Measurements from ENCODE around the gene SIRPG. TPM values are rescaled to one million over a fixed set of nuclear protein-coding genes. Genes with fewer than 3 reads are reported as not detected.

Gene SIRPG
- polyA plus RNA-seq, 3 donors = 0.36 to 0.56 TPM; not detected in 1

DNA sequence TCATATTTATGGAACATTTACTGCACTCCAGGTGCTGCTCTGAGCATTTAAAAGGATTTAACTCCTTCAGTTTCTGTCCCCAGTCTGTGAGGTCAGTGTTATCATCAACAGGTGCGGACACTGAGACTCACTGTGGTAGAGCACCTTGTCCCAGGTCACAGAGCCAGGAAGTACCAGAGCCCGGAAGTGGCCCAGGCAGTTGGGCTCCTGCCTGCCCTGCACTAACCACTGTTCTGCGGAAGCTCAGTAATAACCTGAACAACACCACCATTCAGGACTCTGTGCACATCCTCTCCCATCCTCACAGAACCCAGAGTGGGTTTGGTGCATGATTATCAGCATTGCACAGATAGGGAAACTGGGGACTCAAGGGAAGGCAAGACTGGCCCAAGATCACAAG, 16.8 kb upstream of the SIRPG start:
- H3K27ac ChIP-seq (ENCODE audit: low read depth, low read length) = no peak overlapping the region
- WGBS, 3 donors = 85 to 90% (median 86%) methylated on average over 3 of the region's 3 CpGs

DNA sequence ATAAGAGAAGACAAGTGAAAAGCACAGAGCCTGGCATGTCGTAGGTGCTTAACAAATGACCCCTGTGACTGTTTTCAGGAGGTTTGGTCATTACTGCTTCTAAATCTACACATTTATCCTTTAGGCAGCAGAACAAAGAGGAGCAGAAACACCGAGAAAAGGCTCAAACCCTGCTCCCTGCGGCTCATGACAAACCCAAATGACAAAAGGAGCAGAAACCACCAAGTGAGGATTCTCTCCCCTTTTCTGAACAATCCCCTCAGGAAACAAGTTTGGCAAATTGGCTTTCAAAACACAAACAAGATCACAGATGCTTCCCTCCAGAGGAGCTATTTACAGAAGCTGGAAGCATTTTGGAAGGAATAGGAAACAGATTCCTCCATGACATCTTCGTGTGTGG, 15.8 kb upstream of the SIRPG start:
- WGBS, 3 donors = 32 to 67% (median 53%) methylated on average over 4 of the region's 4 CpGs
- H3K27ac ChIP-seq (ENCODE audit: low read depth, low read length) = no peak overlapping the region

DNA sequence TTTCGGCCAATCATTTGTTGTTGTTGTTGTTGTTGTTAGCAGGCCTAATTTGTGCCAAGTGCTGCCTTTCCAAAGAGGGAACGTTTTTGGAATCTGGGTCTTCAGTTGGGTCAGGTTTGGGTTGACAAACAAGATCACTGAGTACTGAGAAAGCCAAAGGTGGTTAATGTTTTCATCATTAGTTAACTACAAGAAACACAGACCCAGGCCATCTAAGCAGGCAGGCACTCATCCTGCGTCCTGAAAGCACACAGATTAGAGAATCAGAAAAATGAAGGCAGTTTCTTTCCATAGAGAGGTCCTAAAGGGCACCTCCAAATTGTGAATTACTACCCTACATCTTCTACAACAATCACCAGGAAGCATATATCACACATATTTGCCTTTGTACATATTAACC, 15.1 kb upstream of the SIRPG start:
- 56 to 82% (median 80%) methylated on average over 3 of the region's 3 CpGs for WGBS, 3 donors
- no peak overlapping the region for H3K27ac ChIP-seq (ENCODE audit: low read depth, low read length)

DNA sequence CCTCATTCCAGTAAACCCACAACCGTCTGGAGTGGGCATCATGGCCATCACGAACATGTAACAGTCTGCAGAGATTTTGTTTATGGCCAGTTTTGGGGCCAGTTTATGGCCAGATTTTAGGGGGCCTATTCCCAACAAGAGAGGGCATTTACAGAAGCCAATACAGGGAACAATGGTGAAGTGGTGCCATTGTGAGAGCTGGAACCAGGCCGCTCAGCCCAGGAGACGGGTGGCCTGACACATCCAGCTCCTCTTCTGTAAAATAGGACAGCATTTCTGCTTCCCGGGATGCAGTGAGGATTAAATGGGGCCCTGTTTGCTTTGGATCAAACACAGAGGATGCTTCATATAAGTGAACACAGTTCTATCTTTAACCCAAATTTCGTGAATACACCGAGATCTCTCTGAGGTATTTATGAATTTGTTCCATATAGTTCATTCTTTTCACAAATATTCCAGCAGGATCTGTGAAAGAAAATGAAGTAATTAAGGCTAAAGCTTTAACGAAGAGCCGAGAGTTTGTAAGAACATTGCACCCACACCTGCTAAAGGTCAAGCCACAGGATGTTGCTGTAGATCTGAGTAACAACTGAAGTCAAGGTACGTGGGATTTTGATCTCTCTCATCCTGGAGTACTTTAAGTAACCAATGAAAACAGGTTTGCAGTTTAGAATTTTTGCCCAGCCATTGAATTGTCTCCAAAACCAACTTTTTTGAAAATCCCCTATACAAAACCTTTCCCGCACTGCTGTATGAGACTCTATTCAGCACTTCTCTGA, 14.5 kb upstream of the SIRPG start:
- 68 to 80% (median 78%) methylated on average over 11 of the region's 11 CpGs for WGBS, 3 donors
- H3K27ac ChIP-seq (ENCODE audit: low read depth, low read length) = no peak overlapping the region

DNA sequence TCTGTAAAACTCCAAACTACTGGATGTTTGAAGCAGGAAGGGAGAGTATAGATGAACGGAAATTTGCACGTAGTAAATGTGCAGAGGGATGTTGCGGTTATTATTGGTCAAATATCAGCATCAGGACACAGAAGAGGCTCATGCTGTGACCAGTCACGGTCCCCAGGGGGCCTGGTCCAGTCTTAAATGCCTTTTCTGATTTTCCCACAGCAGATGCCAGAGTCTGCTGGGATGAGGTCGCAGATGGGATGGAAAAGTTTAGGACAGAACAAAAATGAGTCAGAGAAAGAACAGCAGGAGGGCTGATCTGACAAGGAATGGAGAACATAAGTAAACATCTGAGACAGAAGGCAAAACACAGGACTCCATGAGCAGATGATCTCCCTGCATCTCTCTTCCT, 11.7 kb upstream of the SIRPG start:
- 72 to 80% (median 78%) methylated on average over 5 of the region's 5 CpGs for WGBS, 3 donors
- H3K27ac ChIP-seq (ENCODE audit: low read depth, low read length) = no peak overlapping the region

DNA sequence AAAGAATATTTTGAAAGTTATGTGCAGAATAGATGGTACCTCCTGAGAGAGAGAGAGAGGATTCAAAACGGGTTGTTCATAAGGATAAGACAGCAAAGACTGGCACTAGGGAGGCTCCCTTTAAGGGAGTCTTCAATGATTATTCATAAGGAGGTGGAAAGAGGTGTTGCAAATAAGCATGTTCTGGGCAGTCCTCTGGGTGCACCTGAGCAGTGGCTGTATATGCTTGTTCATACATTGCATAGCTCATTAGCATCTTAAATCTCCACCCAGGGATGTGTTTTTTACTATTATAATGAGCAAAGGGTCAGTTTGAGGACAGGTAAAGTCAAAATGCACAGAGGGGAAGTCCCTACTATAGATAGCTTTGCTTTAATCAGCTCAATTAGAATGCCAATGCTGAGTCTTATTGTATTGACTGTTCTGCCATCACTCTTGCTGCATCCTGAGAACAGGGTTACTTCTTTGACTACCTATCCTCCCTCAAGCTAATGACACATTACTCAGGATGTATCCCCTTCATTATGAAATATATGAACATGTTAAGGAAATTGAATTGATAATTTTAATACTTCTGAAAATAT, 10.0 kb upstream of the SIRPG start:
- no peak overlapping the region for H3K27ac ChIP-seq (ENCODE audit: low read depth, low read length)
- 43 to 52% (median 52%) methylated on average over 1 of the region's 1 CpG for WGBS, 3 donors

DNA sequence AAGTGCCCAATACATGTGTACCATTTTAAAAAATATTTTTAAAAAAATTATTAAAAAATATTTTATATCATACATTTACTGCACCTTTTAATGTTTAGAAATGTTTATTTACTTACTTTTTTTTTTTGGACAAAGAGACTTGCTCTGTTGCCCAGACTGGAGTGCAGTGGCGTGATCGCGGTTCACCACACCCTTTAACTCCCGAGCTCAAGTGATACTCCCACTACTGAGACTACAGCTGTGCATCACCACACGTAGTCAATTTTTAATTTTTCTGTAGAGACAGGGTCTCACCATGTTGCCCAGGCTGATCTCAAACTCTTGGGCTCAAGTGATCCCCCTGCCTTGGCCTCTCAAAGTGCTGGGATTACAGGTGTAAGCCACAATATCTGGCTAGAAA, 9.2 kb upstream of the SIRPG start:
- WGBS, 3 donors = 54 to 77% (median 62%) methylated on average over 5 of the region's 5 CpGs
- H3K27ac ChIP-seq (ENCODE audit: low read depth, low read length) = no peak overlapping the region

DNA sequence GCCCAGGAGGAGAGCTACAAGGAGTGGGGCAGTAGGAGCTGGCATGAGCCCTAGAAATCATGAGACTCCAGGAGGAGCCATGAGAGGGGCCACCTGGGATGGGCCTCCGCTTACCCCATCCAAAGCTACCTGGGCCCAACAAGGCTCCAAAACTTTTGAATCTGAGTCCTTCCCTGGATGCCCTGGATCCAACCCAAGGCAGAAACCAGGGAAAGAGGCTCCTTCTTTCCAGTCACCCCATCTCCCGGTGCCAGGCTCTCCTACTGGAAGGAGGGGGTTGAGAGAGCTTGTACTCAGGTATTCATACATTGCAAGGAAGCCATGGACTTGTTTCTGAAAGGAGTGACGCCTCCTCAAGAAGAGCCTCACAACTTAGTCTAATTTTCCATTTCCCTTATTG, 7.8 kb upstream of the SIRPG start:
- no peak overlapping the region for H3K27ac ChIP-seq (ENCODE audit: low read depth, low read length)
- 84 to 98% (median 95%) methylated on average over 3 of the region's 3 CpGs for whole genome bisulfite sequencing, 3 donors

DNA sequence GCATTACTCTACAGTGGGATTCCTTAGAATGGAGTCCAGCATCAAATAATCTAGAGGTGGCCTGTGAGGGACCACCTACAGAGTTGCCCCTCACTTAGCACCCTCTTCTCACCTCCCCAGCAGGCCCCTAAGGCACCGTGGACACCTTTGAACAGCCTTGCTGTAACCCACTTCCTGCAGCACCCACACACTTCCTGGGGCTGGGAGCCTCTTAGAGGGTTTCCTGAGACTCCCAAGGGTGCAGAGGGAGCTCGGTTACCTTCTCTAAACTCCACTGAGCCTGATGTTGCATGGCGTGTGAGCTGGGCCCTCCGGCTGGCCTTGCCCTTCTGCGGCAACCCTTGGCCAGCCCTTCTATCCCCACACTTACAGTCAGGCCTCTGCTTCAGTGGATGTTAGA, 7.3 kb upstream of the SIRPG start:
- 52 to 69% (median 61%) methylated on average over 5 of the region's 5 CpGs for WGBS, 3 donors
- no peak overlapping the region for H3K27ac ChIP-seq (ENCODE audit: low read depth, low read length)

DNA sequence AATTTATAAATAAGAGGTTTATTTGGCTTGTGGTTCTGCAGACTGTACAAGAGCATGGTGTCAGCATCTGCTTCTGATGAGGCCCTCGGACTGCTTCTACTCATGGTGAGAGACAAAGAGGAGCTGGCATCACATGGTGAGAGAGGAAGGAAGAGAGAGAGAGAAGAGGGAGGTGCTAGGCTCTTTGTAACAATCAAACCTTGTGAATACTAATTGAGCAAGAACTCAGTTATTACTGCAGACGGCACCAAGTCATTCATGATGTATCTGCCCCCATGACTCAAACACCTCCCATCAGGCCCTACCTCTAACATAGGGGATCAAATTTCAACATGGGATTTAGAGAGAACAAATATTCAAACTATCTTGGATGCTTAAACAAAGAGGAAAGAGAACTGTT, 6.3 kb upstream of the SIRPG start:
- 35 to 41% (median 35%) methylated on average over 2 of the region's 2 CpGs for WGBS, 3 donors

DNA sequence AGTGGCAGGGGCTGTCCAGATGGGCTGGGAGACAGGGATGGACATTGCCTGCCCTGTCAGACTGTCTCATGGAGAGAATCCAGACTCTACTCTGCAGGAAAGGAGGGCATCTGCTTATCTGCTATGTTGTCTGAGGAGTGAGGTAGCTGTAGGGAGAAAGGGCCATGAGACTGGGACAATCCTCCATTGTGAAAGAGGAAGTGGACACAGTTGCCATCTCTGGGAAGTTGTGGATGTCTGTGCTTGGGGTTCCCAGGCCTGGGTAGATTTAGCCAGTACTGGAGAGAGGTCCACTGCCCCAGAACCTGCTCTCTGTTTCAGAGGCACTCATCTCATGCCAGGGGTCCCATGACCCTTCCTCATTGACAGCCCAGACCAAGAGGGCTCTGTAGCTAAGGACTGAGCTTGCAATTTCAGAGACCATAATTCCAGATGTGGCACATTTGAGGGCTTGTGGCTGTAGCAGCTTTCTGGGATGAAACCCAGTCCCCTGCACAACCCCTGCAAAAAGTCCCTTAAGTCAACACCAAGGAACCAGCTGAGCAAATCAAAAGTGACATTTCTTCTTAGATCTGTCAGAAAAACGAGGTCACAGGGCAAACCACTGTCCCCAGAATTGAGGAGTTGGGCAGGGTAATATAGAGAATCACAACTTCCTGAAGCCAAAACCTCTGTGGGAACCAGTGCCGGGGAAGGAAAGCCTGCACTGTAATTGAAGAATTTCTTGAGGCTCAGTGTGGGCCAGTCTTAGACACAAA, 4.1 kb upstream of the SIRPG start:
- 32 to 43% (median 38%) methylated on average over 2 of the region's 2 CpGs for WGBS, 3 donors
- H3K27ac ChIP-seq (ENCODE audit: low read depth, low read length) = no peak overlapping the region

More for the DNA sequence above, 6.3 kb upstream of the SIRPG start:
- no peak overlapping the region for H3K27ac ChIP-seq (ENCODE audit: low read depth, low read length)

DNA sequence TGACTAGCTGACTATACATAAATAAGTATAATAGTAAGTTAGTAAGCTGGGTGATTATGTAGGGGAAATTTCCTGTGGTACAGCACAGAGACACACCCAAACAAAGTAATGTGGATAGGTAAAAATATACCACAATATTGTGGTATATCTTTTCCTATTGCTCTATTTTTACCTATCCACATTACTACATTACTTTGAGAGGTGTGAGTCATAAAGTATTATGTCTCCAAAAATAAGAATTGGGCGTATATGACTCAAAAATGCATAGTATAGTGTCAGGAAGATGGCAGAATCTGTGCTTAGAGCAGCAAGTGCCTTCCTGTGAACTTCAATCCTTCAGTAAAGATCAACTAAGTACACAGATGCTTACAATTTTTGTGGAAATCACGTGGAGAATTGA, 2.7 kb upstream of the SIRPG start:
- no peak overlapping the region for H3K27ac ChIP-seq (ENCODE audit: low read depth, low read length)
- 35 to 48% (median 47%) methylated on average over 2 of the region's 2 CpGs for WGBS, 3 donors

DNA sequence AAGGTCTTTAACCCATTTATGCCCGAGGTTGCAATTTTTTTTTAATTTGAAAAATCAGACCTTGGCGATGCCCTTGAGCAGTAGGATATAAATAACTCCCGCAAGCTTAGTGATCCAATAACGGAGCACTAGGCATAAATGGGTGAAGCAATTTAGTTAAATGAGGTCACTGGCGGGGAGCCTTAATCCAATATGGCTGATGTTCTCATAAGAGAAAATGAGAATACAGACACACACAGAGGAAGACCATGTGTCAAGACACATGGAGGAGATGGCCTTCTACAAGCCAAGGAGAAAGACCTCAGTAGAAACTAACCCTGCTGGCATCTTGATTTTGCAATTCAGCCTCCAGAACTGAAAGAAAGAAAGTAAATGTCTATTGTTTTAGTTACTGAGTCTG, 735 bp downstream of the SIRPG start:
- no peak overlapping the region for H3K27ac ChIP-seq (ENCODE audit: low read depth, low read length)
- 78 to 96% (median 82%) methylated on average over 5 of the region's 5 CpGs for WGBS, 3 donors

DNA sequence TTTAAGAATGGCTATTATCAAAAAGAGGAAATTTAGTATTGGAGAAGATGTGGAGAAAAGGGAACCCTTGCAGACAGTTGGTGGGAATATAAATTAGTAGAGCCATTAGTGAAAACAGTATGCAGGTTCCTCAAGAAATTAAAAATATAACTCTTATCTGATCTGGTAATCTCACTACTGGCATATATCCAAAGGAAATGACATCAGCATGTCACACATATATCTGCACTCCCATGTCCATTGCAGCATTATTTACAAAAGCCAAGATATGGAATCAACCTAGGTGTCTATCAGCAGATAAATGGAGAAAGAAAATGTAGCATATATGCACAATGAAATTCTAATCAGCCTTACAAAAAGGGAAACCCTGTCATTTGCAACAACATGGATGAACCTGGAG, 2.6 kb downstream of the SIRPG start:
- H3K27ac ChIP-seq (ENCODE audit: low read depth, low read length) = no peak overlapping the region

DNA sequence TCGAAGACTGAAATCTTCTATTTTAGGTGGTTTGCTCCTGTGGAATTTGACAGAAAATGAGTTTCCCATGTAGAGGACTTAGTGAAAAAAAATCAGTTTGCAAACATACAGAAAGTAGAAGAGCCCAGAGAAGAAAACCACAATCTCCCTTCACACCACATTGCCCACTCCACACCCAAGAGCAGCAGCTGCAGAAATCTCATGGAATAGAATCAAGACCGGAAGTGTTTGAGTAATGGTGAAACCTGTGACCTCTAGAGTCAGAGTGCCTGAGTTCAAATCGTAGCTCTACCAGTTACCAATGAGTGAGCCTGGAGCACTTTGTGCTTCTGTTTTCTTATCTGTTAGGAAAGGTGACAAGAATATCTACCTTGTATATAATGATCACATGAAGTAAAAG, 4.6 kb downstream of the SIRPG start:
- no peak overlapping the region for H3K27ac ChIP-seq (ENCODE audit: low read depth, low read length)
- WGBS, 3 donors = 52 to 70% (median 67%) methylated on average over 3 of the region's 3 CpGs

DNA sequence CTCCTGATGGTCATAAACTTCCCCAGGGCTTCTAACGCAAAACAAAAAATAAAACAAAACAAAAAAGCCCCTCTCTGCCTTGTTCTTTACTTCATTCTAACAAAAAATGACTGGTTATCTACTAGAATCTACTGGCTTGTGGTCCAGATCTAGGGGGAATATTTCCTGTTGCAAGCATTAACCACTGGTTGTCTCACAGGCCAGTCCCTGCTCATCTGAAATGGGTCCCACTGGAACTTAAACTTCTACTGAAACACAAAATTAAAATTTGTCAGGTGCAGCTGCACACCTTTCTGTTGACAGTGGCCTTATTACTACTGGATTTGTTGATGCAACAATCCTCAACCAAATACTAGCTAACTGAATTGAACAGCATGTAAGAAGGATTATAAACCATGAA, 5.5 kb downstream of the SIRPG start:
- WGBS, 3 donors = 54 to 61% (median 59%) methylated on average over 1 of the region's 1 CpG
- H3K27ac ChIP-seq (ENCODE audit: low read depth, low read length) = no peak overlapping the region

DNA sequence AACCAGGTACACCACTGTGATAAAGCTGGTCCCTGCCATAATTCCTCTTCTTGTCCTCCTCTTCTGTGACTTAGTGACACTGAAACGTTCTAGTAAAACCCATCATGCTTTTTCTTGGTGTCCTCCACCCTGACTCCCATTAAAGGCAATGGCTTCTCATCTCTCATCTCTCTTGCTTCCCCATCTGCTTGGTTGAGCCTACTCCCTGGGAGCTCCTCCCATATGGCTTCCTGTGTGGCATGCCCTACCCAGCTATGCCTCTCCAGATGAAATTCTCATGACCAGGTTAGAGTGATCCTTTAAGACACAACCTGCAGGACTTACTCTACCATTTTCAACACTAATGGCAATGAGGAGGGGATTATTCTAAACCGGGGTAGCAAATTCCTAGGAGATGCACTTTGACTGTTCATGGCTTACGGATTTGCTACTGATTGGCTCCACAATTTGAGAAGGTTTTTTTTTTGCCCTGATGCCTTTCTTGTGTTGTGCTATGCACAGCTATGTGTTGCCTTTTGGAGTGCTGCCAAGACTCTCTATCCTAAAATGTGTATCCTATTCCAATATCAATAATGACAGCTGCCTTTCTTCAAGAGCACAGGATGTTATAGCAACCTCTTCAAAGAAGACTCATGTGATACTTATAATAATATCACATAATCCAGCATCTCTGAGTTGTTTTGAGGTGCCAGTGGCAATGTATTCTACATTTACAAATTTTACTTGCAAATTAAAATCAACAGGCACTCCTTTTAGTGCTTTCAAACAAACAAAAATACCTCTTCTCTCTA, 6.1 kb downstream of the SIRPG start:
- no peak overlapping the region for H3K27ac ChIP-seq (ENCODE audit: low read depth, low read length)
- WGBS, 3 donors = 58 to 71% (median 65%) methylated on average over 3 of the region's 3 CpGs

DNA sequence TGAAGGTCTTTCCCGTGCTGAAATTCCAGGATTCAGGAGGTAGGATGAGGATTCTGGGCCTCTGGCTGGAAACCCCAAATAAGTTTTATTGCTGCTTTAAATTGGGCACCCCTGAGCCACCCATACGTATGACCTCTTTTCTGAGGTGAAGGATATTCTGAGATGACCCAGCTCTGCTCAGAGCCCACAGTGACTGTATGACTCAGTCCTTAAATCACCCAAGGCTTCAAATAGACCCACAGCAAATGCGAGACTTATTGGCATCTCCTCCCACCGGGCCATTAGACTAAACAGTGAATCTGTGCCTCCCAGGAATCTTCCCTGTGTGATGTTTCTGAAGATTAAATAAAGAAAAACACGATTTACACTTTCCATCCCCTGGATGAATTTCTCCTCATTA, 9.5 kb downstream of the SIRPG start:
- 63 to 81% (median 68%) methylated on average over 5 of the region's 5 CpGs for WGBS, 3 donors
- no peak overlapping the region for H3K27ac ChIP-seq (ENCODE audit: low read depth, low read length)

DNA sequence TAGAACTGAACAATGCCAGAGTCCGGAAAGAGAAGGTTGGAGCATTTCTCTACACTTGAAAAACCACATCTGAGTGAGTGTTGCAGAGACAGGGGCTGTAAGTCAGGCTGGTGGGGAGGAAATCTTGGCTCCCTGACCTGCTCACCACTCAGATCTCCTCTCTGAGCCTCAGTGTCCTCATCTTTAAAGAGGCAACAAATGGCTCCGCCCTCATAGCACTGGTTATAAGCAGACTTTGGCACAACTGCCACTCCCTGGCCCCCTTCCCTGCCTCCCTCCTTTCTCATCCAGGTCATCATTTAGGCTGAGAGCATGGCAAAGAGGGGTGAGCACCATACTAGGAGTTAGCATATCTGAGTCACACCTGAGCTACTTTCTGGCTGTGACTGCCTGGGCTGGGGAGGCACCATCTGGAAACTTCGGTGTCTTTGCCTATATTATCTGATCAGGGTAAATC, 10.6 kb downstream of the SIRPG start:
- WGBS, 3 donors = 83 to 93% (median 90%) methylated on average over 3 of the region's 3 CpGs

More for the DNA sequence above, 10.6 kb downstream of the SIRPG start:
- H3K27ac ChIP-seq (ENCODE audit: low read depth, low read length) = no peak overlapping the region

All from adipose tissue (tissue), 3 donors.